ENCODE measurements around the gene FAM241A. TPM values are rescaled to one million over a fixed set of nuclear protein-coding genes. Genes with fewer than 3 reads are reported as not detected.
A peak's percentile ranks its signal among the peaks of the same experiment; 100 is the strongest.

The FAM241A gene
- total and polyA plus RNA-seq, 2 of the 13 experiments (the other 11 are each of a cell fraction or from before 2014, with no cell fraction given) = 0.61 to 0.69 TPM

DNA sequence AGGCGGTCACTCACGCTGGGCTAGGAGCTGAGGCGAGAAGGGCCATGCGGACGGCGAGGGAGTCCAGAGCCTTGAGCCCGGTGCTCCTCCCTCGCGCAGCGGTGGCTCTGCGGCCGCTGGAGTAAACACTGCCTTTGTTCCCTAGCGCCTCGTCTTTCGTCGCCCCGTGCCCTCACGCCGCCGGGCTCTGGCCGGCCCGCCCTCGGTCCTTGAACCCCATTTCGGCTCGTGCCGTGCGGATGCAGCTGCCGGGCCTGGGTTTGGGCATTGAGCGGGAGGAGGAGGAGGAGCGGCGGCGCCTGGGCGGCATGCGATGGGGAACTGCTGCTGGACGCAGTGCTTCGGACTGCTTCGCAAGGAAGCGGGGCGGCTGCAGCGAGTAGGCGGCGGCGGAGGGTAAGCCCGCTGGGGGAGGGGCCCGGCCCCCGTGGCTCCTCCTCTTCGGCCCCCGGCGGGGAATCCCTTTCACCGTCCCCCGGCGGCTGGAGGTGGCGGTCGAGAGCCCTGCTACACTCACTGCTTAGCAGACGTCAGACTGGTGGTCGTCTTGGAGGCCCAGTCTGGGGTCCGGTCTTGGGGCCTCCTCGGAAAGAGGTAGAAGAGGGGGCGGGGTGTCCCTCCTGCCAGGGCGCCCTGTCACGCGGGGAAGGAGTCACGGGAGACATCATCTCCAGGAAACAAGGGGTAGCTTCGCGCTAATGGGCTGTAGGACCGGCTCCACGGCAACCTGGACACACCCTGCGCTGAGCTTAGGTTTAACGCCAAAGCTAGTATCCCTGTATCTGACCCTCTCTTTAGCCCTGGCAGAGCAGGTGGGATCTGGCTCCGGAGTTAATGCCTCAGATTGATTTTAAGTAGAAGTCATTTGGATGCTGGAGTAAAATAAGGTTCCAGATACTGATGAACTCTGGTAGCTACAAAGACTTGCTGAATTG lies 86.8 kb downstream of the FAM241A start, which contains the start of gene AP1AR (continued):
- TF ChIP-seq PAX8 (CRISPR knock-in tag; IDR thresholded peaks at IDR 0.05; ENCODE audit: borderline replicate concordance) = no peak
- TF ChIP-seq ZFP62 (CRISPR knock-in tag; IDR thresholded peaks at IDR 0.05) = no peak
- TF ChIP-seq, protein P1, sequence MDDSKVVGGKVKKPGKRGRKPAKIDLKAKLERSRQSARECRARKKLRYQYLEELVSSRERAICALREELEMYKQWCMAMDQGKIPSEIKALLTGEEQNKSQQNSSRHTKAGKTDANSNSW (CRISPR knock-in tag; IDR thresholded peaks at IDR 0.05; ENCODE audit: borderline replicate concordance) = no peak
- no peak for TF ChIP-seq ZNF101 (CRISPR knock-in tag; IDR thresholded peaks at IDR 0.05; ENCODE audit: borderline replicate concordance, low read depth)
- TF ChIP-seq, protein P2, sequence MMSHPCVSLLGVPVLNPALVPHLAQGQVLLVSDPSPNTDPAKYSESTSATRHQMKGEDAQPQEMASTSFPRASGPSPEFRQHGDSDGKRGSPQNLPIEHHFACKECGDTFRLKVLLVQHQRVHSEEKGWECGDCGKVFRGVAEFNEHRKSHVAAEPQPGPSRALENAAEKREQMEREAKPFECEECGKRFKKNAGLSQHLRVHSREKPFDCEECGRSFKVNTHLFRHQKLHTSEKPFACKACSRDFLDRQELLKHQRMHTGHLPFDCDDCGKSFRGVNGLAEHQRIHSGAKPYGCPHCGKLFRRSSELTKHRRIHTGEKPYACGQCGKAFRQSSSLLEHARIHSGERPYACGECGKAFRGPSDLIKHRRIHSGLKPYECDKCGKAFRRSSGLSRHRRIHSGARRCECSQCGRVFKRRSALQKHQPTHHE (CRISPR knock-in tag; IDR thresholded peaks at IDR 0.05; ENCODE audit: borderline replicate concordance) = no peak
- no peak for TF ChIP-seq ZNF589 (CRISPR knock-in tag; conservative IDR thresholded peaks at IDR 0.05)
- no peak for TF ChIP-seq FOXP1 (IDR thresholded peaks at IDR 0.05)
- no peak for TF ChIP-seq FOXP1 (CRISPR knock-in tag; IDR thresholded peaks at IDR 0.05)
- TF ChIP-seq PAWR (CRISPR knock-in tag; IDR thresholded peaks at IDR 0.05; ENCODE audit: borderline replicate concordance) = no peak
- TF ChIP-seq MEF2D (CRISPR knock-in tag; IDR thresholded peaks at IDR 0.05) = no peak
- 0 out of 2 replicates have a peak, but pooled peaks have one; percentile 53 for TF ChIP-seq ZBTB7B (CRISPR knock-in tag; IDR thresholded peaks at IDR 0.05)
- TF ChIP-seq RARG (CRISPR knock-in tag; IDR thresholded peaks at IDR 0.05; ENCODE audit: low read depth) = no peak; the same call in 1 of the 2 replicates
- 0 out of 2 replicates have a peak, but pooled peaks have one; percentile 75 for TF ChIP-seq ZSCAN12 (CRISPR knock-in tag; IDR thresholded peaks at IDR 0.05)
- no peak for TF ChIP-seq ZNF432 (CRISPR knock-in tag; IDR thresholded peaks at IDR 0.05; ENCODE audit: borderline replicate concordance)
- TF ChIP-seq HOXD1 (CRISPR knock-in tag; IDR thresholded peaks at IDR 0.05) = no peak; the same call in 1 of the 2 replicates
- peak; percentile 87; the same call in 1 of the 2 replicates for TF ChIP-seq ZFYVE20 (CRISPR knock-in tag; IDR thresholded peaks at IDR 0.05; ENCODE audit: borderline replicate concordance, low read depth)
- TF ChIP-seq, protein P3, sequence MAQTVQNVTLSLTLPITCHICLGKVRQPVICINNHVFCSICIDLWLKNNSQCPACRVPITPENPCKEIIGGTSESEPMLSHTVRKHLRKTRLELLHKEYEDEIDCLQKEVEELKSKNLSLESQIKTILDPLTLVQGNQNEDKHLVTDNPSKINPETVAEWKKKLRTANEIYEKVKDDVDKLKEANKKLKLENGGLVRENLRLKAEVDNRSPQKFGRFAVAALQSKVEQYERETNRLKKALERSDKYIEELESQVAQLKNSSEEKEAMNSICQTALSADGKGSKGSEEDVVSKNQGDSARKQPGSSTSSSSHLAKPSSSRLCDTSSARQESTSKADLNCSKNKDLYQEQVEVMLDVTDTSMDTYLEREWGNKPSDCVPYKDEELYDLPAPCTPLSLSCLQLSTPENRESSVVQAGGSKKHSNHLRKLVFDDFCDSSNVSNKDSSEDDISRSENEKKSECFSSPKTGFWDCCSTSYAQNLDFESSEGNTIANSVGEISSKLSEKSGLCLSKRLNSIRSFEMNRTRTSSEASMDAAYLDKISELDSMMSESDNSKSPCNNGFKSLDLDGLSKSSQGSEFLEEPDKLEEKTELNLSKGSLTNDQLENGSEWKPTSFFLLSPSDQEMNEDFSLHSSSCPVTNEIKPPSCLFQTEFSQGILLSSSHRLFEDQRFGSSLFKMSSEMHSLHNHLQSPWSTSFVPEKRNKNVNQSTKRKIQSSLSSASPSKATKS (CRISPR knock-in tag; IDR thresholded peaks at IDR 0.05) = no peak; the same call in 1 of the 2 replicates

Data from HepG2 (cell line).